ENCODE data around the gene MIA3.

MIA3 gene

GRCh38 chr1:222618880-222619596 lies 1.1 kb downstream of the MIA3 start:
- no peak for TF ChIP-seq CTCF (IDR thresholded peaks at IDR 0.05; ENCODE audit: insufficient read depth, low read depth, low read length, missing control alignments)
- peak overlapping the region; percentile 64 for H3K4me3 ChIP-seq (ENCODE audit: low read depth, low read length)
- DNase-seq (ENCODE audit: low read depth) = peak; percentile 29

- H3K4me3 ChIP-seq (ENCODE audit: low read depth, low read length) = no peak overlapping the region
- no peak for TF ChIP-seq CTCF (IDR thresholded peaks at IDR 0.05; ENCODE audit: insufficient read depth, low read depth, low read length, missing control alignments)
- peak; percentile 26 for DNase-seq (ENCODE audit: low read depth)
Observed at GRCh38 chr1:222620566-222620965, 2.7 kb downstream of the MIA3 start.

GRCh38 chr1:222622765-222623164 lies 4.9 kb downstream of the MIA3 start:
- no peak for TF ChIP-seq CTCF (IDR thresholded peaks at IDR 0.05; ENCODE audit: insufficient read depth, low read depth, low read length, missing control alignments)

GRCh38 chr1:222623458-222623857 lies 5.6 kb downstream of the MIA3 start:
- DNase-seq (ENCODE audit: low read depth) = no peak
- no peak for TF ChIP-seq CTCF (IDR thresholded peaks at IDR 0.05; ENCODE audit: insufficient read depth, low read depth, low read length, missing control alignments)
- H3K4me3 ChIP-seq (ENCODE audit: low read depth, low read length) = no peak overlapping the region

More at GRCh38 chr1:222622765-222623164, 4.9 kb downstream of the MIA3 start:
- no peak overlapping the region for H3K4me3 ChIP-seq (ENCODE audit: low read depth, low read length)
- no peak for DNase-seq (ENCODE audit: low read depth)

- no peak for DNase-seq (ENCODE audit: low read depth)
- TF ChIP-seq CTCF (IDR thresholded peaks at IDR 0.05; ENCODE audit: insufficient read depth, low read depth, low read length, missing control alignments) = no peak
- H3K4me3 ChIP-seq (ENCODE audit: low read depth, low read length) = no peak overlapping the region
Observed at GRCh38 chr1:222624214-222624613, 6.3 kb downstream of the MIA3 start.

GRCh38 chr1:222627232-222627631 lies 9.3 kb downstream of the MIA3 start:
- DNase-seq (ENCODE audit: low read depth) = no peak
- no peak overlapping the region for H3K4me3 ChIP-seq (ENCODE audit: low read depth, low read length)
- TF ChIP-seq CTCF (IDR thresholded peaks at IDR 0.05; ENCODE audit: insufficient read depth, low read depth, low read length, missing control alignments) = no peak

Data from GM12865 (cell line).